ENCODE data around the gene DPYD. TPM values are rescaled to one million over a fixed set of nuclear protein-coding genes. Genes with fewer than 3 reads are reported as not detected.
A peak's percentile ranks its signal among the peaks of the same experiment; 100 is the strongest.

DPYD gene
- total and polyA plus RNA-seq, 8 donors, result 2.7 to 24.5 (median 9.4) TPM

GRCh38 chr1:97726386-97726785, 194.4 kb downstream of the DPYD start:
- Histone ChIP-seq H3K36me3 (no peaks in the 10 kb centered on the region), H3K27ac (no peak overlapping the region), H3K27me3 (no peaks in the 10 kb centered on the region), H3K9me3 (no peaks in the 10 kb centered on the region), H3K4me3 (no peak overlapping the region), H3K4me1 (no peaks in the 10 kb centered on the region)
- no peak for TF ChIP-seq CTCF (IDR thresholded peaks at IDR 0.05)
- DNase-seq, result no peak
- ATAC-seq, result no peak
- FAIRE-seq, result no peak
- intact Hi-C loops (cut with DNase I), result no loop called here

- no peak for TF ChIP-seq CTCF (IDR thresholded peaks at IDR 0.05)
- DNase-seq (no peak), ATAC-seq (no peak), FAIRE-seq (no peak)
- intact Hi-C loops (cut with DNase I), result no loop called here
- 87 to 93% methylated on average over 2 of the region's 2 CpGs for WGBS, 2 donors
- Histone ChIP-seq H3K9me3 (no peaks in the 10 kb centered on the region), H3K27ac (no peak overlapping the region), H3K4me1 (no peaks in the 10 kb centered on the region), H3K27me3 (no peaks in the 10 kb centered on the region), H3K36me3 (no peaks in the 10 kb centered on the region), H3K4me3 (no peak overlapping the region)
Measured at GRCh38 chr1:97721221-97721620, 199.6 kb downstream of the DPYD start.

GRCh38 chr1:97712980-97713379, 207.9 kb downstream of the DPYD start:
- DNase-seq (no peak), ATAC-seq (no peak), FAIRE-seq (peak; percentile 13)
- Histone ChIP-seq H3K4me1 (no peaks in the 10 kb centered on the region), H3K27ac (no peak overlapping the region), H3K36me3 (no peaks in the 10 kb centered on the region), H3K4me3 (no peak overlapping the region), H3K27me3 (no peaks in the 10 kb centered on the region), H3K9me3 (no peaks in the 10 kb centered on the region)
- intact Hi-C loops (cut with DNase I), result no loop called here
- 84 to 85% methylated on average over 5 of the region's 5 CpGs for WGBS, 2 donors
- TF ChIP-seq CTCF (IDR thresholded peaks at IDR 0.05), result no peak

GRCh38 chr1:97711858-97712257, 209.0 kb downstream of the DPYD start:
- no peak for FAIRE-seq
- no peak for TF ChIP-seq CTCF (IDR thresholded peaks at IDR 0.05)

GRCh38 chr1:97693601-97694000, 227.2 kb downstream of the DPYD start:
- 86 to 91% methylated on average over 1 of the region's 1 CpG for WGBS, 2 donors
- Histone ChIP-seq H3K36me3 (no peaks in the 10 kb centered on the region), H3K4me3 (no peak overlapping the region), H3K27ac (no peak overlapping the region), H3K9me3 (no peaks in the 10 kb centered on the region), H3K4me1 (no peaks in the 10 kb centered on the region), H3K27me3 (no peaks in the 10 kb centered on the region)
- intact Hi-C loops (cut with DNase I), result no loop called here
- no peak for TF ChIP-seq CTCF (IDR thresholded peaks at IDR 0.05)
- no peak for DNase-seq
- no peak for ATAC-seq
- FAIRE-seq, result no peak

More at GRCh38 chr1:97711858-97712257, 209.0 kb downstream of the DPYD start:
- no peaks in the 10 kb centered on the region for H3K27me3 ChIP-seq
- H3K27ac ChIP-seq, result no peak overlapping the region
- DNase-seq (no peak), ATAC-seq (no peak)
- H3K36me3 ChIP-seq, result no peaks in the 10 kb centered on the region
- intact Hi-C loops (cut with DNase I), result no loop called here
- H3K4me1 ChIP-seq, result no peaks in the 10 kb centered on the region
- 91 to 98% methylated on average over 1 of the region's 1 CpG for WGBS, 2 donors
- no peak overlapping the region for H3K4me3 ChIP-seq
- no peaks in the 10 kb centered on the region for H3K9me3 ChIP-seq

Measured in pancreas (tissue), 10 donors.